ENCODE measurements around the gene SAMD10.

GRCh38 chr20:63930971-63931553 is 48.4 kb downstream of the SAMD10 start:
- TF ChIP-seq, protein P1, sequence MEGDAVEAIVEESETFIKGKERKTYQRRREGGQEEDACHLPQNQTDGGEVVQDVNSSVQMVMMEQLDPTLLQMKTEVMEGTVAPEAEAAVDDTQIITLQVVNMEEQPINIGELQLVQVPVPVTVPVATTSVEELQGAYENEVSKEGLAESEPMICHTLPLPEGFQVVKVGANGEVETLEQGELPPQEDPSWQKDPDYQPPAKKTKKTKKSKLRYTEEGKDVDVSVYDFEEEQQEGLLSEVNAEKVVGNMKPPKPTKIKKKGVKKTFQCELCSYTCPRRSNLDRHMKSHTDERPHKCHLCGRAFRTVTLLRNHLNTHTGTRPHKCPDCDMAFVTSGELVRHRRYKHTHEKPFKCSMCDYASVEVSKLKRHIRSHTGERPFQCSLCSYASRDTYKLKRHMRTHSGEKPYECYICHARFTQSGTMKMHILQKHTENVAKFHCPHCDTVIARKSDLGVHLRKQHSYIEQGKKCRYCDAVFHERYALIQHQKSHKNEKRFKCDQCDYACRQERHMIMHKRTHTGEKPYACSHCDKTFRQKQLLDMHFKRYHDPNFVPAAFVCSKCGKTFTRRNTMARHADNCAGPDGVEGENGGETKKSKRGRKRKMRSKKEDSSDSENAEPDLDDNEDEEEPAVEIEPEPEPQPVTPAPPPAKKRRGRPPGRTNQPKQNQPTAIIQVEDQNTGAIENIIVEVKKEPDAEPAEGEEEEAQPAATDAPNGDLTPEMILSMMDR (IDR thresholded peaks at IDR 0.05), result no peak
- no peak for TF ChIP-seq POLR2AphosphoS5 (IDR thresholded peaks at IDR 0.05)

All from transverse colon (tissue), 4 donors.